Neural cell (in vitro differentiated cells): ENCODE results near the gene PDE2A. TPM values are rescaled to one million over a fixed set of nuclear protein-coding genes. Genes with fewer than 3 reads are reported as not detected.

Source experiments
- H2AFZ ChIP-seq: fragments of 200-600, 300-800 bp; sonication (generic), shearing (Covaris generic); 2 replicates; pipeline ENCODE4 v1.6.0; 2014; ENCODE audit warnings: low read depth, mild to moderate bottlenecking, antibody characterized with exemption, low read length, moderate library complexity
- H3F3A ChIP-seq: fragments of 200-600 bp; shearing (Covaris generic); 2 replicates; pipeline ENCODE4 v1.6.1; 2016; ENCODE audit warnings: mild to moderate bottlenecking, moderate library complexity, mixed read lengths, antibody characterized with exemption, low read length; ENCODE audit not compliant: insufficient read depth, poor library complexity, severe bottlenecking
- H3K27ac ChIP-seq: fragments of 200-600, 300-800 bp; sonication (generic), shearing (Covaris generic); 2 replicates; pipeline ENCODE4 v1.5.1; 2014; ENCODE audit warnings: mild to moderate bottlenecking, low read length, moderate library complexity
- H3K27me3 ChIP-seq: fragments of 300-800, 200-600 bp; sonication (generic), shearing (Covaris generic); 2 replicates; pipeline ENCODE4 v1.6.0; 2014; ENCODE audit warnings: mild to moderate bottlenecking, low read depth, low read length, moderate library complexity; ENCODE audit not compliant: insufficient read depth
- H3K36me3 ChIP-seq: fragments of 300-800, 200-600 bp; sonication (generic), shearing (Covaris generic); 2 replicates; pipeline ENCODE4 v1.5.1; 2014; ENCODE audit warnings: mild to moderate bottlenecking, antibody characterized with exemption, low read length, moderate library complexity; ENCODE audit not compliant: insufficient read depth
- H3K4me2 ChIP-seq: fragments of 300-800, 200-600 bp; sonication (generic), shearing (Covaris generic); 2 replicates; pipeline ENCODE4 v1.6.0; 2014; ENCODE audit warnings: mild to moderate bottlenecking, low read length
- H3K4me3 ChIP-seq: fragments of 300-800, 200-600 bp; sonication (generic), shearing (Covaris generic); 2 replicates; pipeline ENCODE4 v1.5.1; 2014; ENCODE audit warnings: mild to moderate bottlenecking, low read length, moderate library complexity
- H3K79me2 ChIP-seq: fragments of 200-600 bp; shearing (Covaris generic); replicated peaks from 2 replicates; pipeline ENCODE4 v1.6.0; 2014; ENCODE audit warnings: mild to moderate bottlenecking, low read length, moderate library complexity; ENCODE audit not compliant: insufficient read depth
- H3K9ac ChIP-seq: fragments of 300-800, 200-600 bp; sonication (generic), shearing (Covaris generic); 2 replicates; pipeline ENCODE4 v1.6.1; 2016; ENCODE audit warnings: mild to moderate bottlenecking, low read length, mixed read lengths
- H3K9me2 ChIP-seq: fragments of 200-600 bp; shearing (Covaris generic); 2 replicates; pipeline ENCODE4 v1.6.1; 2016; ENCODE audit warnings: mild to moderate bottlenecking, low read length, mixed read lengths; ENCODE audit not compliant: insufficient read depth
- H3K9me3 ChIP-seq: fragments of 200-600, 300-800 bp; sonication (generic), shearing (Covaris generic); 2 replicates; pipeline ENCODE4 v1.6.1; 2016; ENCODE audit warnings: mild to moderate bottlenecking, mixed run types, low read length, moderate library complexity, mixed read lengths
- H4K20me1 ChIP-seq: fragments of 200-600 bp; shearing (Covaris generic); 2 replicates; pipeline ENCODE4 v1.6.1; 2016; ENCODE audit warnings: mild to moderate bottlenecking, mixed run types; ENCODE audit not compliant: insufficient read depth
- EP300 ChIP-seq: fragments of 450-650 bp; conservative IDR thresholded peaks from 2 replicates; pipeline ENCODE4 v1.6.1; 2014; ENCODE audit warnings: antibody characterized with exemption, mild to moderate bottlenecking, moderate library complexity; ENCODE audit not compliant: poor library complexity, severe bottlenecking
- EZH2 ChIP-seq: fragments of 200-600, 300-800 bp; shearing (Covaris generic), sonication (generic); IDR thresholded peaks from 2 replicates; pipeline ENCODE4 v1.6.1; 2014; ENCODE audit warnings: antibody characterized with exemption, low read length, borderline replicate concordance, mild to moderate bottlenecking; ENCODE audit not compliant: insufficient read depth, poor library complexity, severe bottlenecking
- MXI1 ChIP-seq: fragments of 450-650 bp; conservative IDR thresholded peaks from 2 replicates; pipeline ENCODE4 v1.6.1; 2014; ENCODE audit warnings: antibody characterized with exemption, mild to moderate bottlenecking; ENCODE audit not compliant: poor library complexity, severe bottlenecking
- POLR2AphosphoS5 ChIP-seq: IDR thresholded peaks from 2 replicates; pipeline ENCODE4 v1.6.1; 2012
- RAD21 ChIP-seq: fragments of 450-650 bp; conservative IDR thresholded peaks from 2 replicates; pipeline ENCODE4 v1.6.1; 2014; ENCODE audit warnings: antibody characterized with exemption, mild to moderate bottlenecking, moderate library complexity
- SMC3 ChIP-seq: fragments of 450-650 bp; conservative IDR thresholded peaks from 2 replicates; pipeline ENCODE4 v1.6.1; 2014; ENCODE audit warnings: antibody characterized with exemption, mild to moderate bottlenecking, moderate library complexity; ENCODE audit not compliant: poor library complexity
- TAF1 ChIP-seq: IDR thresholded peaks from 2 replicates; pipeline ENCODE4 v1.6.1; 2012; ENCODE audit warnings: low read depth
- polyA plus RNA-seq: library from polyadenylated mRNA; depleted of rRNA; stranded (reverse); fragments of >200 nt; gene quantifications from 2 replicates; pipeline ENCODE4 v1.2.3, GENCODE V29; 2014
- TF ChIP-seq, protein P1 (sequence below): fragments of 450-650 bp; IDR thresholded peaks from 2 replicates; pipeline ENCODE4 v1.5.1; 2014; ENCODE audit warnings: antibody characterized with exemption, mild to moderate bottlenecking, moderate library complexity; ENCODE audit not compliant: poor library complexity, severe bottlenecking
- TF ChIP-seq, protein P2 (sequence below): IDR thresholded peaks from 2 replicates; pipeline ENCODE4 v1.6.1; 2012; ENCODE audit warnings: borderline replicate concordance

The PDE2A gene
- polyA plus RNA-seq, 1 donor from 2014 or later: 11.6 TPM

DNA sequence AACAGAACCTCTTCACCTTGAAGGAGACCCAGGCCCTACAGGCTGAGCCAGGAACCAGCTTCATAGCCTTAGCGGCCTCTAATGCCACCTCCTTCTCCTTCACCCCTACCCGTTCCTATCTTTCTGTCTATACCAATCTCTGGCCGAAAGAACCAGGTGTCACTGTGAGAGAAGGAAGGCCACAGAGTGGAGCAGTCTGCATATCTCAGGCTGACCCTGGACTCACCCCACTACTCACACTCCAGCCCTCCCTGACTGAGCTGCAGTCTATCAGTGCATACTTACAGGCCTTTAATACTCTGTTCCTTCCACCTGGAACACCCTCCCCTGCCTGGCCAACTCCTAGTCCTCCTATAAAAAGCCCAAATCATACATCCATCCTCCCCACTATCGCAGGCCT is 45.3 kb upstream of the PDE2A start:
- H3K9ac ChIP-seq: no peak overlapping the region
- H3K4me2 ChIP-seq: no peak overlapping the region
- no peaks in the 10 kb centered on the region for H3K27me3 ChIP-seq
- TF ChIP-seq RAD21 (no peak), EZH2 (no peak), SMC3 (no peak), POLR2AphosphoS5 (no peak), TAF1 (no peak), MXI1 (no peak), EP300 (no peak)
- TF ChIP-seq, protein P1, sequence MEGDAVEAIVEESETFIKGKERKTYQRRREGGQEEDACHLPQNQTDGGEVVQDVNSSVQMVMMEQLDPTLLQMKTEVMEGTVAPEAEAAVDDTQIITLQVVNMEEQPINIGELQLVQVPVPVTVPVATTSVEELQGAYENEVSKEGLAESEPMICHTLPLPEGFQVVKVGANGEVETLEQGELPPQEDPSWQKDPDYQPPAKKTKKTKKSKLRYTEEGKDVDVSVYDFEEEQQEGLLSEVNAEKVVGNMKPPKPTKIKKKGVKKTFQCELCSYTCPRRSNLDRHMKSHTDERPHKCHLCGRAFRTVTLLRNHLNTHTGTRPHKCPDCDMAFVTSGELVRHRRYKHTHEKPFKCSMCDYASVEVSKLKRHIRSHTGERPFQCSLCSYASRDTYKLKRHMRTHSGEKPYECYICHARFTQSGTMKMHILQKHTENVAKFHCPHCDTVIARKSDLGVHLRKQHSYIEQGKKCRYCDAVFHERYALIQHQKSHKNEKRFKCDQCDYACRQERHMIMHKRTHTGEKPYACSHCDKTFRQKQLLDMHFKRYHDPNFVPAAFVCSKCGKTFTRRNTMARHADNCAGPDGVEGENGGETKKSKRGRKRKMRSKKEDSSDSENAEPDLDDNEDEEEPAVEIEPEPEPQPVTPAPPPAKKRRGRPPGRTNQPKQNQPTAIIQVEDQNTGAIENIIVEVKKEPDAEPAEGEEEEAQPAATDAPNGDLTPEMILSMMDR: no peak
- TF ChIP-seq, protein P2, sequence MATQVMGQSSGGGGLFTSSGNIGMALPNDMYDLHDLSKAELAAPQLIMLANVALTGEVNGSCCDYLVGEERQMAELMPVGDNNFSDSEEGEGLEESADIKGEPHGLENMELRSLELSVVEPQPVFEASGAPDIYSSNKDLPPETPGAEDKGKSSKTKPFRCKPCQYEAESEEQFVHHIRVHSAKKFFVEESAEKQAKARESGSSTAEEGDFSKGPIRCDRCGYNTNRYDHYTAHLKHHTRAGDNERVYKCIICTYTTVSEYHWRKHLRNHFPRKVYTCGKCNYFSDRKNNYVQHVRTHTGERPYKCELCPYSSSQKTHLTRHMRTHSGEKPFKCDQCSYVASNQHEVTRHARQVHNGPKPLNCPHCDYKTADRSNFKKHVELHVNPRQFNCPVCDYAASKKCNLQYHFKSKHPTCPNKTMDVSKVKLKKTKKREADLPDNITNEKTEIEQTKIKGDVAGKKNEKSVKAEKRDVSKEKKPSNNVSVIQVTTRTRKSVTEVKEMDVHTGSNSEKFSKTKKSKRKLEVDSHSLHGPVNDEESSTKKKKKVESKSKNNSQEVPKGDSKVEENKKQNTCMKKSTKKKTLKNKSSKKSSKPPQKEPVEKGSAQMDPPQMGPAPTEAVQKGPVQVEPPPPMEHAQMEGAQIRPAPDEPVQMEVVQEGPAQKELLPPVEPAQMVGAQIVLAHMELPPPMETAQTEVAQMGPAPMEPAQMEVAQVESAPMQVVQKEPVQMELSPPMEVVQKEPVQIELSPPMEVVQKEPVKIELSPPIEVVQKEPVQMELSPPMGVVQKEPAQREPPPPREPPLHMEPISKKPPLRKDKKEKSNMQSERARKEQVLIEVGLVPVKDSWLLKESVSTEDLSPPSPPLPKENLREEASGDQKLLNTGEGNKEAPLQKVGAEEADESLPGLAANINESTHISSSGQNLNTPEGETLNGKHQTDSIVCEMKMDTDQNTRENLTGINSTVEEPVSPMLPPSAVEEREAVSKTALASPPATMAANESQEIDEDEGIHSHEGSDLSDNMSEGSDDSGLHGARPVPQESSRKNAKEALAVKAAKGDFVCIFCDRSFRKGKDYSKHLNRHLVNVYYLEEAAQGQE: no peak
- H3K27ac ChIP-seq: no peak overlapping the region
- no peaks in the 10 kb centered on the region for H3K9me2 ChIP-seq
- H3F3A ChIP-seq: no peaks in the 10 kb centered on the region
- H3K79me2 ChIP-seq: no peaks in the 10 kb centered on the region
- no peaks in the 10 kb centered on the region for H3K36me3 ChIP-seq
- no peaks in the 10 kb centered on the region for H3K9me3 ChIP-seq
- no peak overlapping the region for H3K4me3 ChIP-seq
- H2AFZ ChIP-seq: no peak overlapping the region
- H4K20me1 ChIP-seq: no peaks in the 10 kb centered on the region

DNA sequence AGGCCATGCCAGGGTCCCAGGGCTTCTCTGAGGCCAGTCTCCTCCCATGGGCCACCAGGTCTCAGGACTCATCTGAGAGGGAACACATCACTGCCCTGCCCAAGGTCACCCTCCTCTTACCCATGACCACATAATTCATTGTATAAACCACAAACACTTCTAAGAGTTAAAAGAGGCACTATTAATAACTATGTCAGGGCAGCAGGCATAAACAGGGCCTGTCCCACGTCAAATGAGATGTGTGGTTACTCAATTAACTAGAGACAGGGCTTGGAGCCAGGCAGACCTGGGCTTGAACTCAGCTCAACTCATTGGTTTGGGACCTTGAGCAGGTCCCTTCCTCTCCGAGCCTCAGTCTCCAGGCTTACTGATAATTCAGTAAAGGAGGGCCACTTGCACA is 44.9 kb upstream of the PDE2A start:
- H3K27me3 ChIP-seq: no peaks in the 10 kb centered on the region
- H3K9me3 ChIP-seq: no peaks in the 10 kb centered on the region
- H3K79me2 ChIP-seq: no peaks in the 10 kb centered on the region
- H3K9ac ChIP-seq: no peak overlapping the region
- no peaks in the 10 kb centered on the region for H3K9me2 ChIP-seq
- H3K4me2 ChIP-seq: no peak overlapping the region
- TF ChIP-seq SMC3 (no peak), TAF1 (no peak)
- H2AFZ ChIP-seq: no peak overlapping the region
- H3K36me3 ChIP-seq: no peaks in the 10 kb centered on the region
- no peaks in the 10 kb centered on the region for H4K20me1 ChIP-seq
- H3K27ac ChIP-seq: no peak overlapping the region
- H3K4me3 ChIP-seq: no peak overlapping the region
- no peaks in the 10 kb centered on the region for H3F3A ChIP-seq

- H2AFZ ChIP-seq: no peak overlapping the region
- TF ChIP-seq EP300 (no peak), EZH2 (no peak), MXI1 (no peak), RAD21 (no peak), TAF1 (no peak), POLR2AphosphoS5 (no peak), SMC3 (no peak)
- TF ChIP-seq, protein P2: no peak
- TF ChIP-seq, protein P1: no peak
- H3F3A ChIP-seq: no peaks in the 10 kb centered on the region
- no peak overlapping the region for H3K9ac ChIP-seq
- no peaks in the 10 kb centered on the region for H3K9me2 ChIP-seq
- H3K9me3 ChIP-seq: no peaks in the 10 kb centered on the region
- no peak overlapping the region for H3K27ac ChIP-seq
- no peaks in the 10 kb centered on the region for H4K20me1 ChIP-seq
- H3K79me2 ChIP-seq: no peaks in the 10 kb centered on the region
- H3K4me2 ChIP-seq: no peak overlapping the region
- H3K36me3 ChIP-seq: no peaks in the 10 kb centered on the region
- no peak overlapping the region for H3K4me3 ChIP-seq
- H3K27me3 ChIP-seq: no peaks in the 10 kb centered on the region
These were observed 43.9 kb upstream of the PDE2A start for GRCh38 chr11:72718101-72718501.
